Tibial artery (tissue), 4 donors: ENCODE data around the gene SEC61B.

Experiments used
- DNase-seq, 2 donors: peaks; one replicate each; pipeline ENCODE4 v3.0.0-alpha.2; 2019
- H3K27ac ChIP-seq, 2 donors: fragments of 200-600 bp; sonication (generic) in 1 of 2; 1 replicate in 1 of 2; 2 replicates in 1 of 2; pipeline ENCODE4 v1.5.1; 2018 to 2019; ENCODE audit warnings: mild to moderate bottlenecking in 1 of 2
- H3K27me3 ChIP-seq, 2 donors: fragments of 200-600 bp; sonication (generic) in 1 of 2; one replicate each; pipeline versions ENCODE4 v1.5.1 to v1.6.0; 2016 to 2019
- H3K36me3 ChIP-seq, 3 donors: fragments of 200-600 bp; sonication (generic) in 2 of 3; one replicate each; pipeline ENCODE4 v1.5.1; 2016 to 2019; ENCODE audit warnings: mild to moderate bottlenecking in 2 of 3
- H3K4me1 ChIP-seq, 4 donors: fragments of 200-600 bp; sonication (generic) in 2 of 4; 1 replicate in 3 of 4; 2 replicates in 1 of 4; pipeline ENCODE4 v1.5.1; 2016 to 2019
- H3K4me3 ChIP-seq, 2 donors: fragments of 200-600 bp; sonication (generic) in 1 of 2; 1 replicate in 1 of 2; 2 replicates in 1 of 2; pipeline ENCODE4 v1.5.1; 2018 to 2019; ENCODE audit warnings: mild to moderate bottlenecking in 2 of 2
- H3K9me3 ChIP-seq, 3 donors: fragments of 200-600 bp; sonication (generic) in 1 of 3; one replicate each; pipeline ENCODE4 v1.5.1; 2016 to 2019
- CTCF ChIP-seq, 2 experiments: fragments of 200-600 bp in 1 of 2; fragments of 450-650 bp in 1 of 2; IDR thresholded peaks; one replicate each; pipeline ENCODE4 v1.5.1; 2017 to 2019; ENCODE audit warnings: antibody characterized with exemption in 2 of 2, mild to moderate bottlenecking in 1 of 2, moderate library complexity in 1 of 2
- intact Hi-C: fragments of 100-400 bp; cut with DNase I; formaldehyde crosslinking; loops from one replicate; pipeline ENCODE4 v1.15.0; 2023; ENCODE audit warnings: low total_unique reads

Gene SEC61B

GRCh38 chr9:99178912-99179872 lies 42.9 kb upstream of the SEC61B start:
- Histone ChIP-seq H3K4me1 (peaks cover 0 to 2% (median 0%) of the 10 kb centered on the region in 4 donors), H3K27me3 (no peaks in the 10 kb centered on the region), H3K4me3 (no peak overlapping the region), H3K27ac (no peak overlapping the region), H3K36me3 (no peaks in the 10 kb centered on the region), H3K9me3 (no peaks in the 10 kb centered on the region)
- DNase-seq = no peak
- TF ChIP-seq CTCF (IDR thresholded peaks at IDR 0.05) = no peak
- intact Hi-C loops = no loop called here

- DNase-seq = no peak
- H3K4me1 ChIP-seq = peaks cover 0 to 11% (median 3%) of the 10 kb centered on the region in 4 donors
- no peak overlapping the region for H3K4me3 ChIP-seq
- H3K27ac ChIP-seq = no peak overlapping the region
- H3K27me3 ChIP-seq = no peaks in the 10 kb centered on the region
- H3K36me3 ChIP-seq = no peaks in the 10 kb centered on the region
- intact Hi-C loops = loop anchor here (10.0 kb wide), 1 partner anchor 625 kb away; no protein-coding TSS in a partner anchor
- TF ChIP-seq CTCF (IDR thresholded peaks at IDR 0.05) = no peak
- H3K9me3 ChIP-seq = no peaks in the 10 kb centered on the region
Measured at GRCh38 chr9:99180199-99180598, 41.9 kb upstream of the SEC61B start.

GRCh38 chr9:99180662-99181061 lies 41.4 kb upstream of the SEC61B start:
- peaks cover 0 to 11% (median 3%) of the 10 kb centered on the region in 4 donors for H3K4me1 ChIP-seq
- no peaks in the 10 kb centered on the region for H3K27me3 ChIP-seq
- no peak overlapping the region for H3K27ac ChIP-seq
- no peak overlapping the region for H3K4me3 ChIP-seq
- TF ChIP-seq CTCF (IDR thresholded peaks at IDR 0.05) = no peak
- intact Hi-C loops = loop anchor here (10.0 kb wide), 1 partner anchor 624 kb away; no protein-coding TSS in a partner anchor
- no peaks in the 10 kb centered on the region for H3K36me3 ChIP-seq
- H3K9me3 ChIP-seq = no peaks in the 10 kb centered on the region
- DNase-seq = no peak

GRCh38 chr9:99181206-99181605 lies 40.9 kb upstream of the SEC61B start:
- Histone ChIP-seq H3K4me3 (no peak overlapping the region), H3K27ac (no peak overlapping the region), H3K27me3 (no peaks in the 10 kb centered on the region), H3K4me1 (peaks cover 0 to 11% (median 3%) of the 10 kb centered on the region in 4 donors), H3K9me3 (no peaks in the 10 kb centered on the region), H3K36me3 (no peaks in the 10 kb centered on the region)
- no peak for TF ChIP-seq CTCF (IDR thresholded peaks at IDR 0.05)
- intact Hi-C loops = loop anchor here (10.0 kb wide), 1 partner anchor 624 kb away; no protein-coding TSS in a partner anchor
- DNase-seq = no peak

- intact Hi-C loops = loop anchor here (10.0 kb wide), 1 partner anchor 623 kb away; no protein-coding TSS in a partner anchor
- no peaks in the 10 kb centered on the region for H3K36me3 ChIP-seq
- H3K4me3 ChIP-seq = no peak overlapping the region
- H3K4me1 ChIP-seq = peaks cover 0 to 11% (median 3%) of the 10 kb centered on the region in 4 donors
- DNase-seq = no peak
- H3K27me3 ChIP-seq = no peaks in the 10 kb centered on the region
- TF ChIP-seq CTCF (IDR thresholded peaks at IDR 0.05) = no peak
- no peak overlapping the region for H3K27ac ChIP-seq
- no peaks in the 10 kb centered on the region for H3K9me3 ChIP-seq
Measured at GRCh38 chr9:99181621-99182020, 40.5 kb upstream of the SEC61B start.
